ENCODE results near the gene SPRR2A.
"Not testable (repeated sequence)": the region's sequence is repeated elsewhere in the genome, so short reads cannot be mapped to it uniquely, and the experiment has no call there.

SPRR2A gene

DNA sequence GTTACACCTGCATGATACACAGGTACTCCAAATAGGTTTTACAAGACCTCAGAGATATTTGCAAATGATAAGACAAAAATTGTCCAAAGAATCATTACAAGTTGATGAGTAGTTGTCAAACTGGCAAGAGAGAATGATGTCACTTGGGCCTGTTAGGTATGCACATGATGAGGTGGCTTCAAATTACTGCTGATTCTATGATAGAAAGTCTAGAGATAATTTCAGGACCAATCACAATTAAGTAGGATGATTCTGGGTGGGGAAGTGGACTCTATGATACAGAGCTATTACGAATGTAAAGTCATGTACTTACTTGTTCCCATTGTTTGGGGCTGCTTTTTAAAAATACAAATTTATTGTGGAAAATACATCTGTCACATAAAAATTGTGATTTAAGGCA is 31.5 kb downstream of the SPRR2A start:
- no peak for DNase-seq (ENCODE audit: low spot score)

- DNase-seq (ENCODE audit: low spot score), result no peak
Measured at GRCh38 chr1:153024413-153024812, 32.9 kb downstream of the SPRR2A start.

GRCh38 chr1:153023109-153023508 is 34.2 kb downstream of the SPRR2A start:
- DNase-seq (ENCODE audit: low spot score), result no peak

- DNase-seq (ENCODE audit: low spot score), result not testable (repeated sequence)
Measured at GRCh38 chr1:153022340-153022739, 35.0 kb downstream of the SPRR2A start.

DNA sequence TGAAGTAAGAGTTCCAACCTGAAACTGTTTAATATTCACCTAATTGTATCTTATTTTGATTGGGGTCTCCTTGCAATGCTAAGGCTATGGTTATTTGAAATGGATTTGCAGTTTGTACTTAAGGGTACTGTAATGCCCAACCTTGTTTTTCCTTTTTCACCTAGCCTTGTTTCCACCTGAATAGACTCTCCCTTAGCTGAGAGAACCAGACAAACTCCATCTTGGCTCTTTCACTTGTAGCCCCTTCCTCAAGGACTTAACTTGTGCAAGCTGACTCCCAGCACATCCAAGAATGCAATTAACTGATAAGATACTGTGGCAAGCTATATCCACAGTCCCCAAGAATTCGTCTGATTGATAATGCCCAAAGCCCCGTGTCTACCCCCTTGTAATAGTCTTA is 35.5 kb downstream of the SPRR2A start:
- DNase-seq (ENCODE audit: low spot score), result not testable (repeated sequence)

DNA sequence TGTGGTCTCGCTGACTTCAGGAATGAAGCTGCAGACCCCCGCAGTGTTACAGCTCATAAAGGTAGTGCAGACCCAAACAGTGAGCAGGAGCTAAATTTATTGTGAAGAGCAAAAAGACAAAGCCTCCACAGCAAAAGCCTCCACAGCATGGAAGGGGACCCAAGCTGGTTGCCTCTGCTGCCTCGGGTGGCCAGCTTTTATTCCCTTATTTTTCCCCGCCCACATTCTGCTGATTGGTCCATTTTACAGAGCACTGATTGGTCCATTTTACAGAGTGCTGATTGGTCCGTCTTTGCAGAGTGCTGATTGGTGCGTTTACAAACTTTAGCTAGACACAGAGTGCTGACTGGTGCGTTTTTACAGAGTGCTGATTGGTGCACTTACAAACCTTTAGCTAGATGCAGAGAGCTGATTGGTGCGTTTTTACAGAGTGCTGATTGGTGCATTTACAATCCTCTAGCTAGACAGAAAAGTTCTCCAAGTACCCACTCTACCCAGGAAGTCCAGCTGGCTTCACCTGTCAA is 46.0 kb downstream of the SPRR2A start:
- DNase-seq (ENCODE audit: low spot score), result not testable (repeated sequence)

Small RNAs within 50 kb of the gene (small RNA-seq; reads per million reads assigned to genes)
- 0 reads per million in 2 experiments for gene AL356867.1
- gene RF00322, result 0 reads per million in 2 experiments
